Ishikawa (cell line): ENCODE results near the gene PCIF1.

Experiments used
- CEBPB ChIP-seq: IDR thresholded peaks from 2 replicates; pipeline ENCODE4 v1.6.1; 2012
- CREB1 ChIP-seq: IDR thresholded peaks from 2 replicates; pipeline ENCODE4 v1.6.1; 2012; ENCODE audit warnings: low read depth
- EGR1 ChIP-seq: IDR thresholded peaks from 2 replicates; pipeline ENCODE4 v1.6.1; 2012
- EP300 ChIP-seq: IDR thresholded peaks from 2 replicates; pipeline ENCODE4 v1.6.1; 2012; ENCODE audit warnings: borderline replicate concordance
- FOXM1 ChIP-seq: IDR thresholded peaks from 2 replicates; pipeline ENCODE4 v1.6.1; 2012; ENCODE audit warnings: low read depth, borderline replicate concordance
- MAX ChIP-seq: IDR thresholded peaks from 2 replicates; pipeline ENCODE4 v1.6.1; 2012
- NFIC ChIP-seq: IDR thresholded peaks from 2 replicates; pipeline ENCODE4 v1.6.1; 2012
- RAD21 ChIP-seq: IDR thresholded peaks from 2 replicates; pipeline ENCODE4 v1.6.1; 2012; ENCODE audit warnings: low read depth
- REST ChIP-seq: IDR thresholded peaks from 2 replicates; pipeline ENCODE4 v1.6.1; 2012; ENCODE audit warnings: low read depth, mild to moderate bottlenecking
- TAF1 ChIP-seq: IDR thresholded peaks from 2 replicates; pipeline ENCODE4 v1.6.1; 2012; ENCODE audit warnings: low read depth, mild to moderate bottlenecking
- TCF12 ChIP-seq: IDR thresholded peaks from 2 replicates; pipeline ENCODE4 v1.6.1; 2012; ENCODE audit warnings: low read depth
- TEAD4 ChIP-seq: IDR thresholded peaks from 2 replicates; pipeline ENCODE4 v1.6.1; 2012
- USF1 ChIP-seq: IDR thresholded peaks from 2 replicates; pipeline ENCODE4 v1.6.1; 2012
- YY1 ChIP-seq: IDR thresholded peaks from 2 replicates; pipeline ENCODE4 v1.6.1; 2012; ENCODE audit warnings: low read depth
- ZBTB7A ChIP-seq: IDR thresholded peaks from 2 replicates; pipeline ENCODE4 v1.6.1; 2012; ENCODE audit warnings: low read depth

Gene PCIF1

GRCh38 chr20:45938727-45939438 lies 4.4 kb downstream of the PCIF1 start:
- TF ChIP-seq YY1 (no peak), MAX (peak; percentile 12; the same call in 1 of the 2 replicates), EGR1 (peak; percentile 44; the same call in 1 of the 2 replicates), EP300 (no peak), USF1 (no peak), RAD21 (no peak), TAF1 (no peak), FOXM1 (no peak)

- no peak for TF ChIP-seq USF1
- TF ChIP-seq TAF1, result no peak
- TF ChIP-seq RAD21, result no peak
- TF ChIP-seq CREB1, result no peak
- no peak for TF ChIP-seq FOXM1
- TF ChIP-seq REST, result no peak
- TF ChIP-seq ZBTB7A, result no peak
- TF ChIP-seq EGR1, result no peak
- no peak for TF ChIP-seq NFIC
- TF ChIP-seq MAX, result no peak
- no peak for TF ChIP-seq EP300
- no peak for TF ChIP-seq YY1
- no peak for TF ChIP-seq TEAD4
- no peak for TF ChIP-seq CEBPB
- no peak for TF ChIP-seq TCF12
These were observed 5.6 kb downstream of the PCIF1 start for GRCh38 chr20:45940053-45940452.

GRCh38 chr20:45940469-45940868 lies 6.0 kb downstream of the PCIF1 start:
- TF ChIP-seq RAD21 (no peak), FOXM1 (no peak), USF1 (no peak), REST (no peak), TCF12 (no peak), ZBTB7A (no peak), NFIC (no peak), YY1 (no peak), TEAD4 (no peak), CEBPB (no peak), MAX (no peak), EGR1 (no peak), EP300 (no peak), CREB1 (no peak)

- no peak for TF ChIP-seq USF1
- TF ChIP-seq FOXM1, result no peak
- TF ChIP-seq EP300, result no peak
- no peak for TF ChIP-seq ZBTB7A
- no peak for TF ChIP-seq REST
- TF ChIP-seq TEAD4, result no peak
- TF ChIP-seq NFIC, result no peak
- no peak for TF ChIP-seq TCF12
- no peak for TF ChIP-seq MAX
- no peak for TF ChIP-seq TAF1
- no peak for TF ChIP-seq CREB1
- no peak for TF ChIP-seq EGR1
These were observed 9.1 kb downstream of the PCIF1 start for GRCh38 chr20:45943613-45944012.
